Measurements from ENCODE around the gene RFC2.

Gene RFC2

DNA sequence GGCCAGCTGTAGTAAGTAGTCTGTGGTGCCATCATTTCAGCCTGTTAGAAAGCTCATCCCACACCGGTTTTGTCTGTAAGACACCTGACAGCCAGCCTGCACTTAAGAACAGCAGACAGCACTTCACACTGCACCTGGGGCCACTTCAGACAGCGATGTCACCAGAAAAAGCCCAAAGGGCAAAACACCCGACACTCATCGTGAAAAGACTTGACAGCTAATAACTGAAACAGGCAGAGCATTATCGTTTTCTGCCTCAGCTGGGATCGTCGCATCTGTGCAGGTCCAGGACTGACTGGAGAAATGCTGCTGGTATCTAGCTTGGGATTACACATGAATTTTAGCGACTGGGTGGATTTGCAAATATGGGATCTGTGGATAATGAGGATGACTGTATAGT lies 61.1 kb downstream of the RFC2 start:
- TF ChIP-seq, protein P1, sequence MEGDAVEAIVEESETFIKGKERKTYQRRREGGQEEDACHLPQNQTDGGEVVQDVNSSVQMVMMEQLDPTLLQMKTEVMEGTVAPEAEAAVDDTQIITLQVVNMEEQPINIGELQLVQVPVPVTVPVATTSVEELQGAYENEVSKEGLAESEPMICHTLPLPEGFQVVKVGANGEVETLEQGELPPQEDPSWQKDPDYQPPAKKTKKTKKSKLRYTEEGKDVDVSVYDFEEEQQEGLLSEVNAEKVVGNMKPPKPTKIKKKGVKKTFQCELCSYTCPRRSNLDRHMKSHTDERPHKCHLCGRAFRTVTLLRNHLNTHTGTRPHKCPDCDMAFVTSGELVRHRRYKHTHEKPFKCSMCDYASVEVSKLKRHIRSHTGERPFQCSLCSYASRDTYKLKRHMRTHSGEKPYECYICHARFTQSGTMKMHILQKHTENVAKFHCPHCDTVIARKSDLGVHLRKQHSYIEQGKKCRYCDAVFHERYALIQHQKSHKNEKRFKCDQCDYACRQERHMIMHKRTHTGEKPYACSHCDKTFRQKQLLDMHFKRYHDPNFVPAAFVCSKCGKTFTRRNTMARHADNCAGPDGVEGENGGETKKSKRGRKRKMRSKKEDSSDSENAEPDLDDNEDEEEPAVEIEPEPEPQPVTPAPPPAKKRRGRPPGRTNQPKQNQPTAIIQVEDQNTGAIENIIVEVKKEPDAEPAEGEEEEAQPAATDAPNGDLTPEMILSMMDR (IDR thresholded peaks at IDR 0.05; ENCODE audit: low read depth, low read length): no peak
- H3K27me3 ChIP-seq: no peaks in the 10 kb centered on the region
- H3K36me3 ChIP-seq: peaks cover 79% of the 10 kb centered on the region
- H3K9me3 ChIP-seq: no peaks in the 10 kb centered on the region
- H3K4me3 ChIP-seq (ENCODE audit: low read depth, low read length): no peak overlapping the region
- DNase-seq: no peak
- H3K4me1 ChIP-seq: no peaks in the 10 kb centered on the region

DNA sequence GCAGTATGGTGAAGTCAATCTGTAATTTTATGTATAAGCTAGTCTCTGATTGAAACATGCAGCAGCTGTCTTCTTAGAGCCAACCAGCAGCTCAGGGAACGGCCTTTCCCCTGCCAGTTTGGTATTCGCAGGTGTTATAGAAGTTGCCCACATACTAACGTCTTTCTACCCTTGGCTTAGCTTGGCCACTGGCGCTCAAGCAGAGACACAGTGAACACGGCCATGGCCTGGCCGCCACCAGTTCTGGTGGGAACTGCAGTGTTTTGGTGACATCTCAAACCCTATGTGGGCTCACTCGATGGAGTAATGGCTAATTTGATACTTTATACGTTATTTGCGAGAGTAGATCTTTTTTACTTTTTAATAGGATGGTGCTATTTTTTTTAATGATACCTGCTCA lies 63.0 kb downstream of the RFC2 start:
- no peaks in the 10 kb centered on the region; the same call in 1 of the 2 replicates for H3K4me1 ChIP-seq
- TF ChIP-seq, protein P1 (IDR thresholded peaks at IDR 0.05; ENCODE audit: low read depth, low read length): no peak
- H3K27me3 ChIP-seq: no peaks in the 10 kb centered on the region
- H3K4me3 ChIP-seq (ENCODE audit: low read depth, low read length): no peak overlapping the region
- peaks cover 78% of the 10 kb centered on the region for H3K36me3 ChIP-seq
- no peak for DNase-seq
- no peaks in the 10 kb centered on the region for H3K9me3 ChIP-seq

DNA sequence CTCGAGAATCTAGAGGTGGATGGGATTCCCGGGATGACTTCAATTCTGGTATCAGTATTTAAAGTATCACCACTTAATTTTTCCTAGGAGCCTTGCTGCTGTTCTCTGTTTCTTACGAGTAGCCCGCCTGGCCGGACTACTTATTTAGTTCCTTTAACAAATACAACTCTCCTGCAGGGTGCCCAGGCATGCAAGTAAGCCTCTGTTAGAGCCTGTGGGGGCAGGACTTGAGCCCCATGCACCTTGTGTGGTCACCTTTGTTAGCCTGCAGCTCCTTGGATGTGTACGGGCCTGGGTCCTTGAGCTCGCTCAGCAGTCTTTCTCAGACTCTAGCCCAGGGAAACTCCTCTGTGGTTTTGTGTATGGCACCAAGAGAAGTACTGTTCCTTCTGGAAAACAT lies 63.9 kb downstream of the RFC2 start:
- TF ChIP-seq, protein P1 (IDR thresholded peaks at IDR 0.05; ENCODE audit: low read depth, low read length): no peak
- DNase-seq: no peak
- Histone ChIP-seq H3K27me3 (no peaks in the 10 kb centered on the region), H3K4me3 (ENCODE audit: low read depth, low read length) (no peak overlapping the region), H3K9me3 (no peaks in the 10 kb centered on the region), H3K4me1 (no peaks in the 10 kb centered on the region; the same call in 1 of the 2 replicates), H3K36me3 (peaks cover 82% of the 10 kb centered on the region)

DNA sequence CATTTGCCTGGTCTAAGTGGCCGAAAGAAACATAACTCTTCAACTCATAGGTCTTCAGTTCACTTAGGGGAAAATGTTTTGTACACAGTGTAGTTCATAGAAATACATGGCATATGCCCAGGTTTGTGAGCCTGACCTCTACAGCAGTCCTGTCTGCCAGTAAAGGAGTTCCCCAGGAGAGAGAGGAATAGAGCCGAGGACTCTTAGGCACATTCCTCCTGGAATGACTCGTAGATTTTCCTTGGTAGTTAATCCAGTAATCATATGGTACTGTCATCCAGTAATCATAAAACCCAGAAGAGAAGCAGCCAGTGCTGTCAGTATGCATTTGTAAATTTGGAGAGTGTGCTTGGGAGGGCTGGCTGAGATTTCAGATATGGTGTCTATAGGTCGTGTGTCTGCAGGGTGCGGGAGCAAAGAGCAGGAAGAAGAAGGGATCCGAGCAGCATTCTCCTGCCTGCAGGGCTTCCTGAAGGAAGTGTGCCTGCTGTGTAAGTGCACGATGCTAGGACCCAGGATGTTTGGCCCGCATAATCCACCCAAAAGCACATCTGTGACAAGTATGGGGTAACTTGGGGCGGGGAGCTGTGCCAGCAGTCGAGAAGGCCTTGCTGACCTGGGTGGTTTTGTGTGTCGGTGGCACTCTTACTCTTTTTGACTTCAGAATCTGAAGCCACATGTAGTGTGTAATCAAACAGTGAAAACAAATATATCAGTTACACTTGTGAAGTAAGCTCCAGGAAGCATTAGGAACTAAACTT lies 66.1 kb downstream of the RFC2 start:
- DNase-seq: no peak
- TF ChIP-seq, protein P1 (IDR thresholded peaks at IDR 0.05; ENCODE audit: low read depth, low read length): no peak
- H3K4me1 ChIP-seq: peaks cover 4% of the 10 kb centered on the region; the same call in 1 of the 2 replicates
- no peaks in the 10 kb centered on the region for H3K27me3 ChIP-seq
- H3K9me3 ChIP-seq: no peaks in the 10 kb centered on the region
- no peak overlapping the region for H3K4me3 ChIP-seq (ENCODE audit: low read depth, low read length)
- peaks cover 72% of the 10 kb centered on the region for H3K36me3 ChIP-seq

DNA sequence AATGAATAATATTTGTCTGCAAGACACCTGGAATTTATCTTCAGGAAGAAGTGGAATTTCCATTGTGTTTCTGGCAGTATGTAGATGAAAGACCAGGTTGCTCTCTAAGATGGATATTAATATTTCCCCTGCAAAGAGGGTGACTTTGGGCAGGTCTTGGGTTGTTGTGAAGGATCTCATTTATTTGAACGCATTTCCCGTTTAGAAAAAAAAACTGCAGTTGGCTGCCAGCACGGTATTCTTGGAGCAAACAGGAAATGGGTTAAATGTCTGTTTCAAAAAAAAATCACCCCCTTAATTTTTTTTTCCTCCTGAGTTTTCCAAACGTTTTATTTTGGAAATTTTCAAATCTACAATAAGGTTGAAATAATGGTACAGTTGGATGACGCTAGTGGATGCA lies 68.6 kb downstream of the RFC2 start:
- Histone ChIP-seq H3K4me3 (ENCODE audit: low read depth, low read length) (no peak overlapping the region), H3K27me3 (no peaks in the 10 kb centered on the region), H3K36me3 (peaks cover 61% of the 10 kb centered on the region), H3K4me1 (peaks cover 7% of the 10 kb centered on the region; the same call in 1 of the 2 replicates), H3K9me3 (no peaks in the 10 kb centered on the region)
- TF ChIP-seq, protein P1 (IDR thresholded peaks at IDR 0.05; ENCODE audit: low read depth, low read length): no peak
- DNase-seq: no peak

DNA sequence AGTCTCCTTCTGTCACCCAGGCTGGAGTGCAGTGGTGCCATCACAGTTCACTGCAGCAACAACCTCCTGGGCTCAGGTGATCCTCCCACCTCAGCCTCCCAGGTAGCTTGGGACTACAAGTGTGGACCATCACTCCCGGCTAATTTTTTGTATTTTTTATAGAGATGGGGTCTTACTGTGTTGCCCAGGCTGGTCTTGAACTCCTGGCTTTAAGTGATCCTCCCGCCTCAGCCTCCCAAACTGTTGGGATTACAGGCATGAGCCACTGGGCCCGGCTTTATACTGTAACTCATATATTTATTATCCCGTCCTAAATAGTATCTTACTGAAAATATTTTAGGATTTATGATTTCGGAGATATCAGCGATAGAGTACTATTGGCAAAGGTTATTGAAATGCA lies 69.2 kb downstream of the RFC2 start:
- Histone ChIP-seq H3K27me3 (no peaks in the 10 kb centered on the region), H3K4me1 (peaks cover 7% of the 10 kb centered on the region; the same call in 1 of the 2 replicates), H3K36me3 (peaks cover 60% of the 10 kb centered on the region)

More for the DNA sequence above, 69.2 kb downstream of the RFC2 start:
- no peak for DNase-seq
- no peak overlapping the region for H3K4me3 ChIP-seq (ENCODE audit: low read depth, low read length)
- no peaks in the 10 kb centered on the region for H3K9me3 ChIP-seq
- TF ChIP-seq, protein P1 (IDR thresholded peaks at IDR 0.05; ENCODE audit: low read depth, low read length): no peak
